ENCODE measurements around the gene NLRP1.
"Not testable (repeated sequence)": the region's sequence is repeated elsewhere in the genome, so short reads cannot be mapped to it uniquely, and the experiment has no call there.

Gene NLRP1

DNA sequence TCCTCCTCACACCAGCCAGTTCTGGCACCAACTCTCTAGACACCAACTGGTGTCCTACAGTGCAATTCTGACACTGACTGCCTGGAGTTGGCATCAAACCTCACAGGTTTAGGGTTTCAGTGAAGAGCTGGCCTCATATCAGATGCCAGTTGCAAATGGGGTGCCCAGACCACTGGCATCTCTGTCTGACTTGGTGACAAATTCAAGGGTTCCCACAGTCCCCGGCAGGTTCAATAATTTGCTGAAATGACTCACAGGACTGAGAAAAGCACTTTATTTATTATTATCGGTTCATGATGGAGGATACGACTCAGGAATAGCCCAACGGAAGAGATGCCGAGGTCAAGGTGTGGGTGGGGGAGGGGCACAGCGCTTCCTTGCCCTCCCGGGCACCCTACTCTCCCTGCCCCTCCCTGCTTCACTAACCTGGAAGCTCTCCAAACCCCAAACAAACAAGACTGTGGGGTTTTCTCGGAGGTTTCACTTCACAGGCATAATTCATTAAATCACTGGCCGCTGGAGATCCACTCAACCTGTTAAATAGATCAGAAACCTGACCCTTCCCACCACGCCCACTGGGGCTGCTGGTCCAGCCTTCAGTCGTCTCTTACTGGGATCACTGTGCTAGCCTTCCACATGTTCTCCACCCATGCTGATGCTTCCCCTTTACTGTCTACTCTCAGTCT, 1.7 kb upstream of the NLRP1 start:
- no peak for DNase-seq

DNA sequence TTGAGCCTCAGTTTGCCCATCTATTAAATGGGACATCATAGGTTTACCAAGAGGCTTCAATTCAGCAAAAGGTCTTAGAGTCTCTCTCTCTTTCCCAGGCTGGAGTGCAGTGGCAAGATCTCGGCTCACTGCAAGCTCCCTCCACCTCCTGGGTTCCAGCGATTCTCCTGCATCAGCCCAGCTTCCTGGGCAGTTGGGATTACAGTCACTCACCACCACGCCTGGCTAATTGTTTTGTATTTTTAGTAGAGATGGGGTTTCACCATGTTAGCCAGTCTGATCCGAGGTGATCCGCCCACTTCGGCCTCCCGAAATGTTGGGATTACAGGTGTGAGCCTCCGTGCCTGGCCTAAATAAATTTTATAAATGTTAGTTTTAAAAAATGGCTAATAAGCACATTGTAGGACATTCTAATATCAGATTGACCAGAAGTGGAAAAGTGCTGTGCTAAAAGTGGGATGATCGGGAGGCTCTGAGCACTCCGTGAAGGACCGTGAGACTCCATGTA, 1.0 kb upstream of the NLRP1 start:
- no peak for DNase-seq

DNA sequence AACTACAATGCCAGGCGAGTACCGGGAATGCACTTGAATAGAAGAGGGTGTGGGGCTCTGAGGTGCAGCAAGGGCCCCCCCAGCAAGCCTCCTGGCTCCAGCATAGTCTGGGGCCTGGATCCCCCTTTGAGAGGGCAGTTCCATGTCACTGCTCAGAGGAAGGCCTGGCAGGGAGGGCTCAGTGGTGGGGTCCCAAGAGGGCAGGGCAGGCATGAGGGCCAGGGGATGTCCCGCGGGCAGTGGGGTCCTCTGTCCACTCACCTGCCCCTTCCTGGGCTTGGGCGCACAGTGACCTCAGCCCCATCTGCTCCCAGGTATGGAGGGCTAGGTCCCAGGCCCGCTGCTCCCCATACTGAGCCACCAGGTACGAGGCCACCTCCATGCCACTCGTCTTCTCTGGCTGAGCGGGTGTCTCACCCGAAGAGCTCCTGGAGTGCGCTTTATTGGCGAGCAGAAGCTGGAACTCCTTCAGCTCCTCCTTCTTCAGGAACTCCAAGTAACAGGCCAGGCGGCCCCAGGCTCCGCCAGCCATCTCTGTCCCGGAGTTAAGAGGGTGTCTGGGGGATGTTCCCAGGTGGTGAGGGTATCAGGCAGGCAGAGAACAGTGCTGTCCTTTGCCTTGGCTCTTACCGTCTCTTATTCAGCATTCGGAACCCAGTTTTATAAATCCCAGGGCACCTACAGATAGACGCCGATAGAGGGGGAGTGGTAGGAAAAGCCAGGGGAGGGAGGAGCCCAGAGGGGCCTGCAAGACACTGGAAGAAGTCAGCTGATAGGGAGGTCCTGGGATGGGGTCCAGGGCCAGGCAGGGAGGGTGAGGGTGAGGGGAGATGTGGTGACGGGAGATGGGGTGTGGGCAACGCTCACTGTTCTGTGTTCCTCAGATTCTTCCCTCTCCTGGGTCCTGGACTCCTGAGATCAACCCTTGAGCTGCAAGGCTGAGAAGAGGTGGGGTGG, 605 bp downstream of the NLRP1 start:
- no peak for DNase-seq

DNA sequence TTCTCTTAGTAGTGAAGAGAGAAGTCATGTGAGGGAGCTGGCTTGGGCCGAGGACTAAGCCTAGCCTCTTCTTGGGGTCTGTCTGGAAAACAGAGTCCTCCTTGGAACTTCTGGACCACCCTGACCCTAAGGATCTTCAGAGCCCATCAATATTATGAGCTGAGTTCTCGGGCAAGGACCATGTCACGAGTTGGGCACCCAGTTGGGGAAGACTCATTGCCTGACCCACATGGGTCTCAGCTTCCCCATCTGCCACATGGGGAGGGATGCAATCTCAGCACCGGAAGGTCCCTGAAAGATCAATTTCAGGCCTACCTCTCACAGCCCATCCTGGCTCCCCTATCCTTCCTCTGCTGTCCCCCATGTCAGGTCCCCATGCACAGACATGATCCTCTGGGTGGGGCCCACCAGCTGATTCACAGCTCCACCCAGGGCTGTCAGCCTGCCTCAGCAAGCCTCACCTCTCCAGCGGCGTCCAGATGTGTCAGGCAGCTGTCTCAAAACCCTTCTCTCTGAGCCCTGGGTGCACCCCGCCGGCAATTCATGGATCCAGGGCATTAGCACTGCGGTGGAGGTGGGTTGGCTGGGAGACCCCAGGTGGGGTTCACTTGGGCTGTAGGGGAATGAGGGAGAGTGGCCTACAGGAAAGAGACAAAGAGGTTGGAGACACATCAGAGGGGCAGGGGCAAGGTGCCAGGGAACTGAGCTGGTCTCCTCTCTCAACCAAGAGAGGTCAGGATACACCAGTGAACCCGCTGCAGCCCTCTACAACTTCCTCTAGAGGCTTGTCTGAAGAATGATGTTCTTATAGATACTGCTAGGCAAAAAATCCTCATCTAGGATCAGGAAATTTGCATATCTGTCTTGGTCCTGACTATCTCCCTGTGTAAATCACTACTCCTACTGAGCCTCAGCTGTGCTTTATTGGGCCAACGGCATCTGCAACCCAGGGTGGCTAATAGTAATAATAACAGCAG, 1.8 kb downstream of the NLRP1 start:
- DNase-seq: no peak

DNA sequence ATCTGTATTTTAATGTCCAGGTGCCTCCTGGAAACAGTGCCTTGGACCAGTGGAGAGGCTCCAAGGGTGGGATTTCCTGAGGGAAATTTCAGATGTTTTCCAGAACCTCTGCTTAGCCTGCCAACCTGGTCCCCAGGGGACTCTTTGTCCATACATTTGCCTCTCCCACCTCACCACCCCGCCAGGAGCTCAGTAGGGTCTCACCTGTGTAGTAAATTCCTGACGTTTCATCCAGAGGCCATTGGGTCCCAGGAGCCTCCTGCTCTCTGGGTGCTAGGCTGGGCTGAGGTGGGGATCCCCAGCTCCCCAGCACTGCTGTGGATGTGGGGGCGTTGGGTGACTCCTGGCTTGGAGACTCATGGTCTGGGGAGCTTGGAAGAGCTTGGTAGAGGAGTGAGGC, 2.7 kb downstream of the NLRP1 start:
- no peak for DNase-seq

DNA sequence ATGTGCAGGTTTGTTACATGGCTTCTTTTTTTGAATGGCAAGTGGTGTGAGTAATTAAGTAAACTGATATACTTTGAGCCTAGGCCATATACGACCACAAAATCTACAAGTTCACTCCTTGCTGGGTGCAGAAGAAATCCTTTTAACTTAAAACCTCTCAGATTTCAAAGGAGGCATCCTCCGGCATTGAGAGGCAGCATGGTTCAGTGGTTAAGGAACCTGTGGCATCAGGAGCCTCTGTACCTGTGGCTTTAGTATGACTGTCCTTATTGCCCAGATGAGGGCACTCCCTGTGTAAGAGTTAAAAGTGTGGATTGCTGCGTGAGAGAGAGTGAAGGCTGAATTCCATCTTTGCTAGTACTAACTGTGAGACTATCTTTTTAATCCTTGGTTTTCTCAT, 3.3 kb downstream of the NLRP1 start:
- no peak for DNase-seq

DNA sequence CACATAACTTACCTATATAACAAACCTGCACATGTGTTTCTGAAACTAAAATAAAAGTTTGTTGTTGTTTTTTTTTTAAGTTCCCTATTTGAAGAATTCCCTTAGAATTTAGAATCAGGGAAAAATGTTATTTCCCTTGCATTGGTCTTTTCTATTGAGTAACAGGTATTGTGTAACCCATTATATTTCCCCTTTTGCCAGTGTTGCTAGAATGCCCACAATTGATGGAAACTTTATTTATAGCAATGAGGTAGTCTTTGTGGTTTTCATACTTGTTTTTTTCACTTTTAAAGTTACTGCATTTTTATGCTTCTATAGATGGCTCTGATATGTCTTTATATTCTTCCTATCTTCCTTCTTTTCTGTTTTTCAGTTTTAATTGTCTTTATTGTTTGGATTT, 3.9 kb downstream of the NLRP1 start:
- DNase-seq: no peak

DNA sequence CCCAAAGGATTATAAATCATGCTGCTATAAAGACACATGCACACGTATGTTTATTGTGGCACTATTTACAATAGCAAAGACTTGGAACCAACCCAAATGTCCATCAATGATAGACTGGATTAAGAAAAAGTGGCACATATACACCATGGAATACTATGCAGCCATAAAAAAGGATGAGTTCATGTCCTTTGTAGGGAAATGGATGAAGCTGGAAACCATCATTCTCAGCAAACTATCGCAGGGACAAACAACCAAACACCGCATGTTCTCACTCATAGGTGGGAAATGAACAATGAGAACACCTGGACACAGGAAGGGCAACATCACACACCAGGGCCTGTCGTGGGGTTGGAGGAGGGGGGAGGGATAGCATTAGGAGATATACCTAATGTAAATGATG, 5.5 kb downstream of the NLRP1 start:
- DNase-seq: not testable (repeated sequence)

DNA sequence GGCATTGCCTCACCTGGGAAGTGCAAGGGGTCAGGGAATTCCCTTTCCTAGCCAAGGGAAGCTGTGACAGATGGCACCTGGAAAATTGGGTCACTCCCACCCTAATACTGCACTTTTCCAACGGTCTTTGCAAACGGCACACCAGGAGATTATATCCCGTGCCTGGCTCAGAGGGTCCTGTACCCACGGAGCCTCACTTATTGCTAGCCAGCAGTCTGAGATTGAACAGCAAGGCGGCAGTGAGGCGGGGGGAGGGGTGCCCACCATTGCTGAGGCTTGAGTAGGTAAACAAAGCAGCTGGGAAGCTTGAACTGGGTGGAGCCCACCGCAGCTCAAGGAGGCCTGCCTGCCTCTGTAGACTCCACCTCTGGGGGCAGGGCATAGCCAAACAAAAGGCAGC, 11.3 kb downstream of the NLRP1 start:
- not testable (repeated sequence) for DNase-seq

DNA sequence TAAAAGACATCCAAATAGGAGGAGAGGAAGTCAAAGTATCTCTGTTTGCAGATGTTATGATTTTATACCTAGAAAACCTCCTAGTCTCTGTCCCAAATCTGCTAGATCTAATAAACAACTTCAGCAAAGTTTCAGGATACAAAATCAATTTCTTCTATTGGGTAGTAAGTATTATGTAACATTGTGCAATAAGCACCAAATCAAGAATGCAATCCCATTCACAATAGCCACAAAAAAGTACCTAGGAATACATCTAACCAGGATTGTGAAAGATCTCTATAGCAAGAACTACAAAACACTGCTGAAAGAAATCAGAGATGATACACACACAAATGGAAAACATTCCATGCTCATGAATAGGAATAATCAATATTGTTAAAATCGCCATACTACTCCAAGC, 13.0 kb downstream of the NLRP1 start:
- DNase-seq: no peak

DNA sequence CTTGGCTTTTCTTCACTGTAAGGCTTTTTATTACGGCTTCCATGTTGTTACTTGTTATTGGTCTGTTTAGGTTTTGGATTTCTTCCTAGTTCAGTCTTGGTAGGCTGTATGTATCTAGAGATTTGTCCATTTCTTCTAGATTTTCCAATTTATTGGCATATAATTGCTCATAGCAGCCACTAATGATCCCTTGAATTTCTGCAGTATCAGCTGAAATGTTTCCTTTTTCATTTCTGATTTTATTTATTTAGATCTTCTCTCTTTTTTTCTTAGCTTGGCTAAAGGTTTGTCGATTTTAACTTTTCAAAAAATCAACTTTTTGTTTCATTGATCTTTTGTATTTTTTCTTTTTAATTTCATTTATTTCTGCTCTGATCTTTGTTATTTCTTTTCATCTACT, 18.5 kb downstream of the NLRP1 start:
- DNase-seq: no peak

DNA sequence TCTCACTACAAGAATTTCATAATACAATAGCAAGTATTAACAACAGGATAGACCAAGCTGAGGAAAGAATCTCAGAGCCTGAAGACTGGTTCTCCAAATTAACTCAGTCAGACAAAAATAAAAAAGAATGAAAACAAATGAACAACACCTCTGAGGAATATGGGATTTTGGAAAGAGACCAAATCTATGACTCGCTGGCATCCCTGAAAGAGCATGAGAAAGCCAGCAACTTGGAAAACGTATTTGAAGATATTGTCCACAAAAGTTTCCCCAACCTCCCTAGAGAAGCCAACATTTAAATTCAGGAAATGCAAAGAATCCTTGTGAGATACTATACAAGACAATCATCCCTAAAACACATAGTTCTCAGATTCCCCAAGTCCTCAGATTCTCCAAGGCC, 20.9 kb downstream of the NLRP1 start:
- DNase-seq: no peak

DNA sequence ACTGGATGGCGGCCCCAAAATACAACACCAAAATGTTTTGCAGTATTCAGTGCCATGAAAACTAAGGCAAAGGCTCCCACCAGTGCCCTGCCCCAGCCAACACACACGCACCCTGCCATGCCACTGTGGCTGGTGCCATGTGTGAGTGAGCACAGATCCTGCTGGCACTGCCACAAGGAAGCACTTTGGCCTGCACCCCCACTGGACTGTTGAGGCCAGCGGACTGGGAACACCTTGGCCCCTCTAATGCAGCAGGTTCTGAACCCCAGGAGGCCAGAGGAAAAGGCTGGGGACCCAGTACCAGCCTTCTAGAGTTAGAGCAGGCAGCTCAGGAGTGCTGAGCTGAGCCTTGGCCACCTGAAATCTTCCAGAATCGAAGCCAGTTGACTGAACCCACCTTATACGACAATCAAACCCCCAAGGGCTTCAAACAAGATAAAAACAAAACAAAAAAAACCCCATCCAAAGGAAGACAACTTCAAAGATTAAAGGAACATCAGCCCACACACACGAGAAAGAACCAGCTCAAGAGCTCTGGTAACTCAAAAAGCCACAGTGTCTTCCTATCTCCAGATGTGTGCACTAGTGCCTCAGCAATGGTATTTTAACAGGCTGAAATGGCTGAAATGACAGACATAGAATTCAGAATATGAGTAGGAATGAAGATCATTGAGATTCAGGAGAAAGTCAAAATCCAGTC, 21.5 kb downstream of the NLRP1 start:
- DNase-seq: no peak

DNA sequence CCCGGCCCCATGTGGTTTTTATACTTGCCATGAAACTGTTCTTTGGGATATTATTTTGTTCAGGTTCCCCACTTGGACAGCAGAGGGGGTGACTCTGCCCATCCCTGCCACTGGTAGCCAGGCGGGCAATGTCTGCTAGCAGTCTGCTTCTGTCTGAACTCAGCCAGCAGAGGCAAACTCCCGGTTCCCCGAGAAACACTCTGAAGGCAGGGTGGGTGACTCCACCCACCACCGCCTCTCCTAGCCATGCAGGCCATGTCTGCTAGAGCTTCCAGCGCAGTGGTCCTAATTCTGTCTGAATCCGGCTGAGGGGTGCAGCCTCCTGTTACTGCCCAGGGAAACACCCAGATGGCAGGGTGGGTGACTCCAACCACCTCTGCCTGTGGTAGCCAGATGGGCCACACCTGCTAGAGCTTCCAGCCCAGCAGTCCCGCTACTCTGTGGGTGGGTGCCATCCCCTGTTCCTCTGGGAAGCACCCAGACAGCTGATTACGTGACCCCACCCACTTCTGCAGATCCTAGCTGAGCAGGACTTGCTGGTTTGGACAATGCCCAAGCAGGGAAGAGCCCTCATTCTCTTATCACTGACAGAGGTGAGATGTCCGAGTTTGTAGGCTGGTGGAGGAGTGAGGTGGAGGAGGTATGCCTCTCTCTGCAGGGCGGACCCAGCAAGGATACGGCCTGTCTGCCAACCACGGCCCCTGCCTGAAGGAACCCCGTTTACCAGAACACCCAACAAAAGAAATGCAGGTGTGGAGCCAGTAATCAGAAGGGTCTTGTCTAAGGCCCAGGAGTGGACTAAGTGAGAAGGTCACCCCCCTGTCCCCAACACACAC, 22.4 kb downstream of the NLRP1 start:
- no peak for DNase-seq

DNA sequence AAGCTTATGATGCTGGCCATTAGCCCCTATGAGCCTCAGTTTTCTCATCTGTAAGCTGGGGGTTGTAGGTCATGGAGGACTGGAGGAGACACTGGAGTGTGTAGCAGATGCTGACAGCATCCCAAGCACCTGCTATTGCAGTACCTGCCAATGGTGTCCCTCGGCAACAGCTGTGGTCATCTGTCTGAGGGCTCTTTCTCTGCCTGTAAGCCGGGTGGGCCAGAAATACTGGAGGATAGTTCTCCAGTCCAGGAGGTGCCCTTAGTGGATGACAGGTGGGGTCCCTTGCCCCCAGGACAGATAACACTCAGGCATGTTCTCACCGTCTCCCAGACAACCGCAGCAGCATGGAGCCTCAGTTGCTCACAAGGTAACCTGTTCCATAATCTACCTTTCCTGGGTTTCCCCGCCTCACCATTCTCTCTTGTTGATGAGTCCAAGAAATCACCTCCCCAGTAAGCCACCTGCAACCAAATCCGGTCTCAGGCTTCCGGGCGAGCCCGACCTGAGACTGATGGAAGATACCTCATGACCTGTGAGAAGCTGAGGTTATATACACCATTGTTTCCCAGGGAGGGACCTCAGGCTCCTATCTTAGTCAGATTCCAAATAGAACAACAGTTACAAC, 23.8 kb downstream of the NLRP1 start:
- DNase-seq: no peak

DNA sequence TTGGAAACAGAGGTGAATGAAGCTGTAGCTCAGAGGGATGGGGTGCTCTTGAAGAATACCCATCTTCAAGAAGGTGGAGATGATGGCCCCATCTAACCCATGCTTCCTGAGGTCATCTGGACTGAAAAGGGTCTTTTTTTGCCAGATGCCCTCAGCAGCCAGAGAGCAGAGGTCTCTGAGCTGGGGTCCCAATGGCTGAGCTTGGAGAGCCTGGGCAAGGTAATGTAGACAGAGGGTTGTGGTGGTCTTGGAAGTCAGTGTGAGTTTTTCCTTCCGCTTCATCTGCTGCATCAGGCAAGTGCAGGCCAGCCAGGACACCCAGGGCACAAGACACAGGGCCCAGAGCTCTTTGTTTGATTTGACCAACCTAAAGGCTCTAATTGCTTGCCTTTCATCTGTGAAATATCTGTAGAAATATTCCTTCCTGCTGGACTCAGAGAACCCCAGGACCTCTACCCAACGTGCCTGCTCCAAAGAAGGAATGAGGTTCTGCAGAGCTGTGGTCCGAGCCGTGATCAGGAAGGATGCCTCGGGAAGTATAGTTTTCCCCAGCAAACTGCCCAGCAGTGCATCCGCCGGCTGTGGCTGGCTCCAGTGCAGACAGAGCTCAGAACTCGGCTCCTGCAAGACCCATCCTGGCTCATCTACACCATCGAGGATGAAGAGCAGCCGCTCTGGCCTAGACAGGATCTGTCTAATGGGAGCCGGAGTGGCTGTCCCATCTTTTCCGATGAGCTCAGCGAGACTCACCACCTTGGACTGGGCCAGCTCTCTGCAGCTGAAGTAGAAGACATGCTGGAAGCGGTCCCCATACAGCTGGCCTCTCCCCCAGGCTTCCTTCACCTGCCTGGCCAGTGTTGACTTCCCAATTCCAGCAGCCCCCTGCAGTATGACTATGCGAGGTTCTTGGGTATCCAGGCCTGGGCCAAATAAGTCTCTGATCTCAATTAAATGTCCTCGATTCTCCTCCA, 25.2 kb downstream of the NLRP1 start:
- no peak for DNase-seq

DNA sequence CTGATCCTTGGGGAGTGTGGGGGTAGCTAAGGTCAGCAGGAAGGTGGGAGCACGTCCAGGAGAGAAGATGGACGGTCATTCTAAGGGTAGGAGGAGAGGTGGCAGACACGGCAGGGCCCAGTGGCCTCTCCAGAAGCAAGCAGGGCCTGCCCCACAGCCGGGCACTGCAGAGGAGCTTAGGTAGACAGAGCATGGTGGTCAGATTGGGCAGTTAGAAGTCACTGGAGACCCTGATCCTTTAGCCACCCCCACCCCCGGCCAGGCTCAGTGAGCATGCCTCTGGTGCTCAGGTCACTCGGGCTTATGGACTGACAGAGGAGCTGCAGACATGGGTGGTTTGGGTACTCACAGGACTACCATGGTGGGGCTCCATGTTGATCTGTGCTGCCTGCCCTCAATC, 26.3 kb downstream of the NLRP1 start:
- DNase-seq: no peak

DNA sequence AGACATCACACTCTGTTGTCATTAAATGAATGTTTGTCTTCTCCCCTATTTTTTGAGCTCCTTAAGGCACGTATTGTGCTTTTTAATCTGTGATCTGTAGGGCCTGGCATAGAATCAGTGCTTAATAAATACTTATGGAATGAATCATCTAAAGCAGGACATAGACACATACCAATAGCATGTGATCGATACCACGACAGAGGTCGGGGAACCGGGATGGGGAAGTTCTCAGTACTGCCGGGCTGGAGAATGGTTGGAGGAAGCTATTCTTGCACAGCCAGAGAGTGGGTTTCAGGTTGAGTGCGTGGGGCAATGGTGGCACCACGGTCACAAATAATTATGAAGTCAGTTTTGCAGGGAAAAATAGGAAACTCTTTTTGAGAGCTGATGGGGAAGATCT, 26.8 kb downstream of the NLRP1 start:
- no peak for DNase-seq

DNA sequence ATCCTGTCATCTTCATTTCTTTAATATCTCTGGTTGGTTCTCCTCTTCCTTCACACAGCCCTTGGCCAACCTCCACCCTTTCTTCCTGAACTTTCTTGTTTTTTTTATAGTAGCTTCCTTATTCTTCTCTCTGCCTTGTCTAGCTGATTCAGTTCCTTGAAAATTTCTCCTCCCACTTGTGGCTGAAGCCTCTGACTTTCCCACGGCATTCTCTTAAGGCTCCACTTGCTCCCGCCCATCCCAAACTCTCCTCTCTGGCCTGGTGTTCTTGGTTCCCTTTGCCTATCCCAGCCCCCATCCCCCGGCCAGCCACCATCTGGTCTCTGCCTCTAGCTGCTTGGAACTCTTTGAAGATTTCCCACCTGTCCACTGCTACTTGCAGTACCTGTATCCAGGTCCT, 29.1 kb downstream of the NLRP1 start:
- no peak for DNase-seq

DNA sequence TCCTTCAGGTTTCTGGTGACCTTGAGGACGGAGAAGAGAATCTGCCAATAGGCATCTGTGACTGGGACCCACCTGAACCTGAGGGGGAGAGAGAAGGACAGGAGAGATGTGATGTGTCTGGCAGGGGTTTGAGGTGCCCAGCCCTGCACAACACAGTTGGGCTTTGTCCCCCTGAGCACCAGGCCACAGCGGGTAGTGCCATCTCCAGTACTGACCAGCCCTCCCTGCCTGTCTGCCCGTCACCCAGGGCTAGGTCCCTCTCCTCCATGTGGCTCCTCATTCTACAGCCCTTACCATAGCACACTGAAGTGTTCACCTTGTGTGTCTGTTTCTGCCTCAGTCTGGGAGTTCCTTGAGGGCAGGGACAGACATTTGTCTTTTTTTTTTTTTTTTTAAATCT, 30.8 kb downstream of the NLRP1 start:
- DNase-seq: no peak
